RWPE1 (cell line): ENCODE data around the gene DHX57.

ENCODE experiments used
- CTCF ChIA-PET: fragments of 350-600 bp; sonication (Branson Sonifier 250); formaldehyde crosslinking; extraction: SDS; loops from one replicate; lab custom pipeline; 2021; lab: Yijun Ruan, JAX
- POLR2A ChIA-PET: fragments of 400-600 bp; formaldehyde crosslinking; extraction: SDS; loops from one replicate; lab custom pipeline; 2020; ENCODE audit warnings: antibody characterized with exemption; ENCODE audit not compliant: low non-redundant PET; lab: Yijun Ruan, JAX
- DNase-seq: peaks from one replicate; pipeline ENCODE4 v3.0.0; 2012; ENCODE audit warnings: low spot score
- H3K27ac ChIP-seq: fragments of 450-650 bp; 2 replicates; pipeline ENCODE4 v1.5.1; 2017
- CTCF ChIP-seq: fragments of 450-650 bp; conservative IDR thresholded peaks from 2 replicates; pipeline ENCODE4 v1.5.1; 2017; ENCODE audit warnings: low read depth, mild to moderate bottlenecking

DHX57 gene

DNA sequence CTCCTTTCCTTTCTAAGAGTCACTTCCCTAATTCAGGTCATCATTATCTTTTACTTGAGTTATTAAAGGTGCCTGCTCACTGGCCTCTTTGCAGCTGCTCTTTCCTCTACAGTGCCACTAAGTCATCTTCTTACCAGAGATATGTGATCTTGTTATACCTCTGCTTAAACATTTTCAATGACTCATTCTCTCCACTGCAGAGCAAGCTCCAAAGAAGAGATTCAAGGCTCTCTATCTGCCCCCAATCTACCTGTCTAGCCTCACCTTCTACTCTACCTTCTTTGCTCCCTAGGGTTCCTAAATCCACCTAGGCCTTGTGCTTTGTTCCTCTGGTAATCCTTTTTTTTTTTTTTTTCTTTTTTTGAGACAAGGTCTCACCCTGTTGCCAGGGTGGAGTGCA, 17.1 kb upstream of the DHX57 start:
- CTCF ChIA-PET: interaction anchor here (0.6 kb wide), 1 partner anchor 273 kb away, joined by 3 read pairs; no protein-coding TSS in a partner anchor
- POLR2A ChIA-PET: no interaction called here
- TF ChIP-seq CTCF: no peak
- DNase-seq: no peak
- H3K27ac ChIP-seq: no peak overlapping the region

DNA sequence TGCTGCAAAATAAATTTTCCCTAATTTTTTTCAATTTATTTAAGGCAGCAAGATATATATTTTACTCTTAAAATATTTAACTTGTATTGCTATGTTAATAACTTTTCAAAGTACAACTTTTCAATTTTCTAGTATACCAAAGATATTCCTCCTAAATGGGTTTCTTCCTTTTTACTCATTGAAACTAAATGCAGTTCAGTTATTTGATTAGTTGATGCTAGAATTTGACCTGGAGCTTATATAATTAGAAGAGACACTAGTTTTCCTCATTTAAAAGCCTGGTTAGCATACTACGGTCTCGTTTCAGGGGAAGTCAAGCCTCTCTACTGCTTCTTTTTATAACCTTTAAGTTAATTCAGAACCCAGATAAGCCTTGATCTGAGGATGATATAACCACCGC, 13.8 kb upstream of the DHX57 start, which contains the start of gene ARHGEF33:
ARHGEF33 (plus strand) TSS at position 301 of the 400 bp plus-strand sequence. CDS start 29,573 bp downstream, outside the sequence.
- no peak for DNase-seq
- ChIA-PET CTCF (no interaction called here), POLR2A (no interaction called here)
- no peak within 1 kb of the TSS for H3K27ac ChIP-seq
- TF ChIP-seq CTCF: no peak

DNA sequence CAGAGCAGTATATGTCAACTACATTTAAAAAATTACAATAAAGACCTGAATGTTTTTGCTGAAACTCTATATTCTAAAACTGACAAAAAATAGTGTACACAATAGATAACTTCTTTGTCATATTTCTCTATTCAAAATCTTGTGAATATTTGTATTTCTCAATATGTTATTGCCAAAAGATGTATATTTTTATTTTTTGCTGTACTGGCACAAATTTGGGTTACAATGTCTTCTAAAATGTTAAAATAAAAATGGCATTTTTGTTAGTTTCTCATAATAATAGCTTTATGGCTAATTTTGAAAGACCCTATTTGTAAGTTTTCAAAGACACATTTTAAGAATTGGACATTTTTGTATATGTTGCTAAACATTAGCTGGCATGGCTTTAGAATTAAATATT, 13.3 kb upstream of the DHX57 start:
- no peak overlapping the region for H3K27ac ChIP-seq
- no peak for DNase-seq
- no peak for TF ChIP-seq CTCF
- CTCF ChIA-PET: interaction anchor here (0.6 kb wide), 1 partner anchor 340 kb away, joined by 3 read pairs; no protein-coding TSS in a partner anchor
- POLR2A ChIA-PET: no interaction called here

DNA sequence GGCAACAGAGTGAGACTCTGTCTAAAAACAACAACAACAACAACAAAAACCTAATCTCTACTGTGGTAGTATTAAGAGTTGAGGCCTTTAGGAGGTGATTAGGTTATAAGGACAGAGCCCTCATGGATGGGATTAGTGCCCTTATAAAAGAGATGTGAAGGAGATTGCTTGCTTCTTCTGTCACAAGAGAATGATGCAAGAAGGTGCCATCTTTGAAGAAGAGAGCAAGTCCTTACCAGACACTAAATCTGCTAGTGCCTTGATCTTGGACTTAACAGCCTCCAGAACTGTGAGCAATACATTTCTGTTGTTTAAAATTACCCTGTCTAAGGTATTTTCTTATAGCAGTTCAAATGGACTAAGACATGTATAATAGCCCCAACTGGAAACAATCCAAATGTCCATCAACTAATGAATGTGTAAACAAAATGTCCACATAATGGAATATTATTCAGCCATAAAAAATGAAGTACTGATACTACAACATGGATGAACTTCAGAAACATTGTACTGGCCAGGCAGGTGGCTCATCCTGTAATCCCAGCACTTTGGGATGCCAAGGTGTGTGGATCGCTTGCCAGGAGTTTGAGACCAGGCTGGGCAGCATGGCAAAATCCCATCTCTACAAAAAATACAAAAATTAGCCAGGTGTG, 12.3 kb upstream of the DHX57 start:
- CTCF ChIA-PET: no interaction called here
- POLR2A ChIA-PET: no interaction called here
- TF ChIP-seq CTCF: no peak
- DNase-seq: no peak
- no peak overlapping the region for H3K27ac ChIP-seq

GRCh38 chr2:38887347-38887746, 11.6 kb upstream of the DHX57 start:
- TF ChIP-seq CTCF: no peak
- ChIA-PET CTCF (no interaction called here), POLR2A (no interaction called here)
- no peak for DNase-seq
- H3K27ac ChIP-seq: no peak overlapping the region

GRCh38 chr2:38886063-38886462, 10.3 kb upstream of the DHX57 start:
- CTCF ChIA-PET: no interaction called here
- POLR2A ChIA-PET: no interaction called here
- TF ChIP-seq CTCF: no peak
- H3K27ac ChIP-seq: no peak overlapping the region
- DNase-seq: no peak
